Activated T-cell treated with anti-CD3 and anti-CD28 coated beads, Interleukin-2, amount 50 U/mL, for 48 hours (primary cell): ENCODE results near the gene LRMDA.

ENCODE experiments used
- DNase-seq, 2 experiments: peaks; one replicate each; pipeline ENCODE4 v3.0.0-alpha.2; 2020

The LRMDA gene

DNA sequence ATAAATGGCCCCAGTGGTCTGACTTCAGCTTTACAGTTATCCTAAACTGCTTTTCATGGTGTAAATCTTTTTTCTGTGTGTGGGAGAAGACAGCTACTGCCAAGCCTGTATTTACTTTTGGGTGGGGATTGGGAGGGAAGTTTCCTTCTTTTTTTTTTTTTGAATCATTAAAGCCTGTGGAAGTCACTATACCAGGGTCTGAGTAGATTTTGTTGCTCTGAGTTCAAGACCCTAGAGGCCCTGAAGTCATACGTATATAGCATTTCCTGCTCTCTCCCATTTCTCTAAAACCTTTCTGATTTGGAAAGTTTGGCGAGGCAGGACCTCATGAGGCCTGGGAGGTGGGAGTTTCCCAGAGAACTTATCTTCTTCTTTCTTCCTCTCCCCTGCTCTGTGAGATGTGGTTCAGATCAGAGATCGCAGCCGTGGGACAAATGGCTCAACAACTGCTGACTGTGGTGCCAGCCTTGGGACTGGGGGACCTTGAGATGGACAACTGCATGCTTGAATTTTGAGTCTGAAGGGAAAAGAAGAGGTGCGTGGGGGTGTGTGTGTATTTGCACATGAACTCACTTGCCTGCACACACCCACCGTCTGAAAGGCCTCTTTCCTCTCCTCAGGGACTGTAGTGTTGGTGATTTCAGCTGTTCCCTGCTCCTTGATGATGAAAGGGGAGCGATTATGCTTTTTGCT, 18.1 kb downstream of the LRMDA start:
- no peak for DNase-seq

DNA sequence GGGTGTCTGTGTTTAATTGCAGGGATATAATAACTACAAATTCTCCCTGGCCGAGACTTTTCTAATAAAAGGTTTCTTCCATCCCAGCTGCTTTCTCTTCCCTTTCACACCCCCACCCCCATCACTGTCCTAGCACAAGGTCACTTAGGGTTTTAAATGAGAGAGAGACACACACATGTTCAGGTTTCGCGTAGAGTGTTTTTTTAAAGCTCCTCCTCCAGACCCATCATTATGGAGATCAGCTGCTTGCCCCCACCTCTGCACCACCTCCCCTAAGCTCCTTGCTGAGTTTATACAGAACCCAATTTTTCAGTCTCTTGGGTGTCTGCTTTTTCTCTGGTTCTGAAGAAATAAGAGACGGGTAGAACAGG, 18.6 kb downstream of the LRMDA start:
- DNase-seq, result no peak

GRCh38 chr10:75450644-75451640, 19.5 kb downstream of the LRMDA start:
- no peak for DNase-seq

DNA sequence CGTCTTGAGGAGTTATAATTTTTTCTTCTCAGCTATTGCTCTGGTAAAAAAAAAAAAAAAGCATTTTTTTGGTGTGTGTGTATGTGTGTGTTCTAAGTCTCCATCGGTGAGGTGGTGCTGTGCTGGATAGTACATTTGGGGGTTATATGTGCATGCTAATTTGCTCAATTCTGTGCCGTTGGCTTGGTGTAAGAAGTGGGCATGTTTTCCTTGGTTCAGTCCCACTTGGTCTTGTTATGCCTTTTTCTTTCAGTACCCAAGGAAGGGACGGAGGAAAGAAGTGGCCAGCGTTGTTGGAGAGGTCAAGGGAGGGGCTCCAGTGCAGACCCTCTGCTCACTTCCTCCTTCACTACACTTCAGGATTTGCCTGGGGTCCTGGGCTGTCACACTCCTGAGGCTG, 20.4 kb downstream of the LRMDA start:
- DNase-seq, result no peak

DNA sequence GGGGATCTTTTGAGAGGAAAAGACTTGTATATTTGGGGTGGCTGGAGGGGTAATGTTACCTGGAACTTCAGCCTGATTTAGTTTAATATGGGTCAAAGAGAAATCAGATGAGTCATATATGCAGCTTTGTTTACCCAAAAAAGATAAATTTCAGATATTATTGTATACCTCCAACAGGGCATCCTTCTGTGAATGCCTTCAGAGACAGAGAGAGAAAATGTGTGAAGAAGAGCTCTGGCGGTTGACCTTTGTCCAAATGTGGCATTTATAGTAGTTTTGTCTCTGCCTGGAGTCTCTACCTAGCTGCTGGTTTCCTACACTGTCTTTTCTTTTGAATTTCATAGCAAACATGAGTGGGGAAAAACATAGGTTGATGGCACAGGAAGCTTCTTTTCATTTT, 21.6 kb downstream of the LRMDA start:
- no peak for DNase-seq

DNA sequence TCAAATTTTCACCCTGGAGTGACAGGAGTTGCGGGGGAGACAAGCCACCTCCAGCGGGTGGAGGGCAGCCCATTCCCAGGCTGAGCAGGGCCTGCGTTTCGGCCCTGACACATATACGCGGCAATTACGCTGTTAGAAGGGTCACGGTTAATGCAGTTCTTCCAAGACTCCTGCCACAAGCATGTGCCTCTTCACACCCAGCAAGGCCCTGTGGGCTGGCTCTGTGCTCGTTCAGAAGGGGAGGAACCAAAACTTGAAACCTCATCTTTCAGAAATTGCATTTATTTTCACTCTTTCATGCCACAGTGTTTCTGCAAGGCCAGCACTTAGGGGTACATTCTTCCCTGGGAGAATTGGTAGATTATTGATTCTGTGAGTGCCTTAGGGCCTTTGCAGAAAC, 24.7 kb downstream of the LRMDA start:
- DNase-seq, result no peak

GRCh38 chr10:75460059-75460458, 28.6 kb downstream of the LRMDA start:
- DNase-seq, result no peak

DNA sequence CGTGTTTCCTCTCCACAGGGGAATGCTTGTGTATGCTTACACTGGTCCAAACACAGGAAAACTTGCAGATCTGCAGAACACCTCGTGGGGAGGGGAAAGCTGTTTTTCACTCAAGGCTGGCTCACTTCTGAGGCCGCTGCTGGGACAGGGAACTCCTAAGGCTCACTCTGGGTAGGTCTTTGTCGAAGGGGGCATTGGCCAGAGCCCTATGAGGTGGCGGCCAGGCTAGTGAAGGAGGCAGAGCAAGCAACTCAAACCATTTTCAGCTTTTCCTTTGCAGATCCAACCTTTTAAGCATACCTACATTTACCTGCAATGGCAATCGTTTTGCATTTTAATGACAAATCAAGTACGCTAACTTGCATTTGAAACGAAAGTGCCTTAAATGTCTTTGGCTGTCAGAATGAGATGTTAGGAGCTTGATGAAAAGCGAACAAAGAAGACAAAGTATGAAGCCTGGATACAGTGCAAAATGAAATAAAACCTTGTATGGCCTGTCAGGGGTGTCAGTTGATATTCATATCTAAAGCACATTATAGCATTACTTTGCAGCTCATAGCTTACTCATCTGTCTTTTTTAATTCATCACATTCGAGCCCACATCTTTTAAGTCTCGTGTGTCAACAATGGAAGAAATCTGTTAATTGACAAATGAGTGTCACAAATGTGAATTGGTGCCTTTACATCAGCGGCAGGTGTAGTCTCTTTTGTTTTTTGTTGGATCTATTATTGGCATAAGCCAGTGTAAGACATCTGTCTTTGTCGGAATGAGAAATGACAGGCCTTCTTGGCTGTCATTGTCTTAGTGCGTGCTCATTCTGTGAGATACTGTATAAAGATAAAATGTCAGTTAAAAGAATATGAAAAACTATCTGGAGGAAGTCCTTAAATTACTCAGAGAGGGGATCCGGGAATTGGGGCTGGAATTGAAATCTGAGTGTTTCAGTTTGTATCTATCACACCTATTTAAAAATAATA, 30.5 kb downstream of the LRMDA start:
- DNase-seq, result no peak

GRCh38 chr10:75462865-75463264, 31.4 kb downstream of the LRMDA start:
- DNase-seq, result no peak

- DNase-seq, result no peak
Observed at GRCh38 chr10:75464478-75465449, 33.3 kb downstream of the LRMDA start.

DNA sequence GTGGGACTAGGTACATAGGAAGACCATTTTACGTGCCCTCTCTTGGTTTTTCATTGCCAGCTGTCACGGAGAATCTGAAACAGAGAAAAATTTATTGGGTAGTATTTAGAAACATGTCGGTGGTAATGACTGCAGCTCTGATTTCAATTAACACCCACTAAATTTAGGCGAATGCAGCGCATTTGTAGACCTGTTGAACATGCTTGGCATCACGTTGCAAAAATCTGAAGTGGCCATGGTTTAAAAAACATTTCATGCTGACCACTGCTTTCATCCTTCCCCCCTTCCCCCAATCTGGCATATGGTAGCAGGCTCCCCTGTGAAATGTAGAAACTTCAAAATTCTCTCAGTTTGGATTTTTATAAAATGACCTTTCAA, 34.0 kb downstream of the LRMDA start:
- no peak for DNase-seq

DNA sequence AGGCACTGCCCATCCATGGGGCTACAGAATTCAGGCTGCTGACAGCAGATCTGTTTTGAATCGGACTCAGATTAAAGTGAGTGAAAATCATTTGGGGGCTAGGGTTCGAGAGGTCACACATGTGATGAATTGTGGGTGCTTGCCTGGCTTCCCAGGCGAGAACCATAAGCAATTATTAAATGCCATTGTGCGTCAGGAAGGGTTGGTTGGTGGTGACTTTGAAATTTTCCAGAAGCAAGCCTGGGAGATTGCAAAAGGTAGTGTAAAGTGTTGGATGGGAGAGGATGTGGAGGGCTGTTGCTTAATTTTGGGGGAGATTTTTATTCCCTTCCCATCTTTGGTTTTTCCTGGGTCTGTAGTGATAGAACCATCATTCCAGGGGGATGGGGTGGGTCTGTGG, 34.6 kb downstream of the LRMDA start:
- no peak for DNase-seq

DNA sequence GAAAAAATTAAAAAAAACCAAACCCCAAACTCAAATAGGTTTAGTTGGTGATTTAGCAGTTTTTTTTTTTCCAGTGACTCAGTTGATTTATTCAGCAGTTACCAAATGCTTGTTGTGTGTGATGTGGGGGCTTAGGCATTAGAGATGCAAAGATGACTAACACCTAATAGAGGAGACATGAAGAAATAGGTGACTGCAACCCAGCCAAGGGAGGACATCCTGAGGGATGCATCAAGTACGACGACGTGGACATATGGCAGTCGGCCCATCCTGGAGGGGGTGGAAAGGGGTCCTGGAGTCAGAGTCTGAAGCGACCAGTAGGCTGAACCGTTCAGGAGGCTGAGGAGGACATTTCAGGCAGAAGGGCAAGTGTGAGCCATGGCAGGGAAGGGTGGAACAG, 35.5 kb downstream of the LRMDA start:
- DNase-seq, result no peak

GRCh38 chr10:75468612-75469005, 37.2 kb downstream of the LRMDA start:
- DNase-seq, result no peak

DNA sequence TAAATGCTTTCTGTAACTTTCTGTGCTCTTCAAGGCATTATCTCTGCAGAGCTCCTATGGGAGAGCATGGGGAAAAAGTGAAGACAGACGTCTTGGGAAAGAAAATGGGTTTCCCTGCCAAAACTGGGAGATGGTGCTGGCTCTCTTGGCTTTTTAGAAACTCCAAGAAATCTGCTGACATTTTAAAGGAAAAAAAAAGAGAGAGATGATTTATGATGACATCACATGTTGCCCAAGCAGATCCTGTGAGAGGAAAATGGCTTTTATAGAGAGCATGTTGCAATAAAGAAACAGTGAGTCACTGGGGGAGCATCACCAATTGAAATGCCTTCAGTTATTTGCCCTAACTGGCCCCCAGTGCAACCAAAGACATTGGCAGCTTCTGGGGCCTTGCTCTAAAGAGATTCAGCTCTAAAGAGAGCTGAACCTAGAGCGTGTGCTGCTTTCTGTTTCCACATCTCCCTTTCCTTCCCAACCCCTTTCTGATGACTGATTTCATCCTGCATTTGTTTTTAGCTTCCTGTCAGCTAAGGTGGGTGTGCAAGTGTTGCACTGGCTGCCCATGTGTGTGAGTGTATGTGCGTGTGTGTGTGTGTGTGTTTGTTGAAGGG, 37.7 kb downstream of the LRMDA start:
- DNase-seq, result no peak

DNA sequence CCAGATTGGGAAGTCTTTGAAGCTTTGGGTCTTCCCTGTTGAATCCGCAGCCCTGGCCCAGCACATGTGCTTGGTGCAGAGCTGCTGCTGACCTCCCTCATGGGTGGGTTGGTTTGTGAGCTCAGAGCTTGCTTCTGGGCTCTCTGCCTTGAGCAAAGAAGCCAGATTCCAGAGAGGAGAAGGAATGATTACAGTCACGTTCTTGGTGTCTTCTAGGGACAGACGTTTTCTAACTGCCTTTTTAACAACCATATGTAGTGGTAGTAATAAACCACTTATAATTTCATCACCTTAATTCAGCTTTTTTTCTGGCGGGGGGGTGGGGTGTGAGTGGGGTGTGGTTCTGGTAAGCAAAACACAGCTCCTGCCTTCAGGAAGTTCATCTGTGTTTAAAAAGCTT, 39.5 kb downstream of the LRMDA start:
- DNase-seq, result no peak

DNA sequence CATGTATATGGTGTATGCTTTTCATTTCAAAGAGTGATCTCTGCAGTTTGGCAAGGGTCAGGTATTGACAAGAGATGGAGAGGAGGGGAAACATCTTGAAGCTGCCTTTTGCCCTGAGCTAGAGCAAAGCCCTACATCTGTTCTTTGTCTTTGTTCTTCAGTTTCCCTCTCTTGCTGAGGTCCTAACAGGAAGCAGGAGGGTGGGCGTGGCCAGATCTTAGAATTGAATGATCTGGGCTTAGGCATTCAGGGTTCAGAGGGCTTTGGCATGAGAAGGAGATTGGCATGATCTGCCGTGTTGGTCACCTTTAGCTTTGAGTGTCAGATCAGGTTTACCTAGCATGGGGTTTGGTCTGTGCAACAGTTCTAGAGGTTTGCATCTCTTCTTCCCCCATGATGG, 41.3 kb downstream of the LRMDA start:
- DNase-seq, result no peak

- no peak for DNase-seq
Observed at GRCh38 chr10:75474106-75474505, 42.7 kb downstream of the LRMDA start.

GRCh38 chr10:75475460-75476182, 44.2 kb downstream of the LRMDA start:
- DNase-seq, result no peak

GRCh38 chr10:75476569-75476968, 45.1 kb downstream of the LRMDA start:
- DNase-seq, result no peak

DNA sequence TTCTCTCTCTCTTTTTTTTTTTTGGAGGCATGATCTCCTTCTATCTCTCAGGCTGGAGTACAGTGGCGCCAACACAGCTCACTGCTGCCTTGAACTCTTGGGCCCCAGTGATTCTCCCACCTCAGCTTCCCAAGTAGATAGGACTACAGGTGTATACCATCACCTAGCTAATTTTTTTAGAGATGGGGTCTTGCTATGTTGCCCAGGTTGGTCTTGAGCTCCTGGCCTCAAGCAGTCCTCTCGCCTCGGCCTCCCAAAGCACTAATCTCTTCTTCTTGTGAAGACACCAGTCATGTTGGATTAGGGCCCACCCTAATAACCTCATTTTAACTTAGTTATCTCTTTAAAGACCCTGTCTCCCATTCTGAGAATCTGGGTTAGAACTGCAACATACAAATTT, 45.6 kb downstream of the LRMDA start:
- no peak for DNase-seq
